CD14-positive monocyte (primary cell): ENCODE results near the gene SYNDIG1L. TPM values are rescaled to one million over a fixed set of nuclear protein-coding genes. Genes with fewer than 3 reads are reported as not detected.
A peak's percentile ranks its signal among the peaks of the same experiment; 100 is the strongest.

Source experiments
- DNase-seq, 3 donors: peaks; one replicate each; pipeline ENCODE4 v3.0.0-alpha.2; 2011 to 2022
- H2AFZ ChIP-seq: 2 replicates; pipeline ENCODE4 v1.6.0; 2012; ENCODE audit warnings: mild to moderate bottlenecking, low read depth, low read length, inconsistent platforms; ENCODE audit not compliant: insufficient read depth, poor library complexity, severe bottlenecking
- H3K27ac ChIP-seq, 2 donors: 1 replicate in 1 of 2; 2 replicates in 1 of 2; pipeline ENCODE4 v1.5.1; 2012 to 2013; ENCODE audit warnings: low read length in 2 of 2, control low read depth in 1 of 2, inconsistent platforms in 1 of 2, low read depth in 1 of 2, mild to moderate bottlenecking in 1 of 2
- H3K27me3 ChIP-seq, 2 donors: one replicate each; pipeline versions ENCODE4 v1.6.0 to v1.6.1; 2011 to 2013; ENCODE audit warnings: low read length in 2 of 2; ENCODE audit not compliant: control insufficient read depth in 2 of 2, insufficient read depth in 2 of 2
- H3K36me3 ChIP-seq, 2 donors: replicated peaks in 1 of 2; 1 replicate in 1 of 2; 2 replicates in 1 of 2; pipeline versions ENCODE4 v1.5.1 to v1.6.1; 2012 to 2013; ENCODE audit warnings: low read length in 2 of 2, control low read depth in 1 of 2, inconsistent platforms in 1 of 2, mild to moderate bottlenecking in 1 of 2; ENCODE audit not compliant: insufficient read depth in 2 of 2, control insufficient read depth in 1 of 2
- H3K4me1 ChIP-seq, 2 donors: 1 replicate in 1 of 2; 2 replicates in 1 of 2; pipeline versions ENCODE4 v1.5.1 to v1.6.1; 2012 to 2013; ENCODE audit warnings: low read length in 2 of 2, control low read depth in 1 of 2, inconsistent platforms in 1 of 2, mild to moderate bottlenecking in 1 of 2, moderate library complexity in 1 of 2; ENCODE audit not compliant: insufficient read depth in 2 of 2, control insufficient read depth in 1 of 2
- H3K4me2 ChIP-seq: replicated peaks from 2 replicates; pipeline ENCODE3; 2012; ENCODE audit warnings: low read length, moderate library complexity, mild to moderate bottlenecking; ENCODE audit not compliant: poor library complexity, severe bottlenecking; ENCODE audit errors: extremely low read depth
- H3K4me3 ChIP-seq, 3 experiments: fragments of 200-600 bp in 1 of 3; sonication (generic) in 1 of 3; replicated peaks in 1 of 3; 1 replicate in 2 of 3; 2 replicates in 1 of 3; pipeline ENCODE4 v1.5.1; 2011 to 2013; ENCODE audit warnings: low read length in 3 of 3, mild to moderate bottlenecking in 3 of 3, control low read depth in 2 of 3, low read depth in 2 of 3, inconsistent platforms in 1 of 3, moderate library complexity in 1 of 3
- H3K79me2 ChIP-seq: 2 replicates; pipeline ENCODE4 v1.6.0; 2012; ENCODE audit warnings: mild to moderate bottlenecking, control low read depth, inconsistent platforms, low read length, moderate library complexity; ENCODE audit not compliant: insufficient read depth
- H3K9ac ChIP-seq: 2 replicates; pipeline ENCODE4 v1.6.0; 2017; ENCODE audit warnings: low read length, mild to moderate bottlenecking; ENCODE audit not compliant: insufficient read depth, poor library complexity, severe bottlenecking
- H3K9me3 ChIP-seq, 2 donors: replicated peaks in 1 of 2; 1 replicate in 1 of 2; 2 replicates in 1 of 2; pipeline versions ENCODE4 v1.5.1 to v1.6.1; 2012 to 2013; ENCODE audit warnings: low read length in 2 of 2, control low read depth in 1 of 2; ENCODE audit not compliant: control insufficient read depth in 1 of 2, insufficient read depth in 1 of 2
- H4K20me1 ChIP-seq: 2 replicates; pipeline ENCODE4 v1.6.0; 2012; ENCODE audit warnings: mild to moderate bottlenecking, low read length, control low read depth, moderate library complexity; ENCODE audit not compliant: insufficient read depth
- H3K27ac Mint-ChIP-seq, 7 donors: one replicate each; pipeline ENCODE4 v1.8.0; 2020; ENCODE audit warnings: mild to moderate bottlenecking in 7 of 7, mixed read lengths in 7 of 7, moderate library complexity in 6 of 7, inconsistent platforms in 2 of 7
- H3K27me3 Mint-ChIP-seq, 3 donors: one replicate each; pipeline ENCODE4 v1.8.0; 2021 to 2022; ENCODE audit warnings: low read depth in 3 of 3, mild to moderate bottlenecking in 3 of 3, mixed read lengths in 3 of 3, moderate library complexity in 3 of 3, inconsistent platforms in 1 of 3
- H3K36me3 Mint-ChIP-seq, 2 donors: one replicate each; pipeline ENCODE4 v1.8.0; 2020; ENCODE audit warnings: mixed read lengths in 2 of 2, inconsistent platforms in 1 of 2, mild to moderate bottlenecking in 1 of 2
- H3K4me1 Mint-ChIP-seq: one replicate; pipeline ENCODE4 v1.8.0; 2020; ENCODE audit warnings: mild to moderate bottlenecking, mixed read lengths
- H3K4me3 Mint-ChIP-seq, 2 donors: one replicate each; pipeline ENCODE4 v1.8.0; 2020; ENCODE audit warnings: mild to moderate bottlenecking in 2 of 2, mixed read lengths in 2 of 2, moderate library complexity in 1 of 2
- H3K9me3 Mint-ChIP-seq, 7 donors: one replicate each; pipeline ENCODE4 v1.8.0; 2020 to 2022; ENCODE audit warnings: mixed read lengths in 7 of 7, mild to moderate bottlenecking in 6 of 7, moderate library complexity in 6 of 7, inconsistent platforms in 2 of 7
- WGBS: methylation state at CpG from one replicate; pipeline ENCODE4 v1.1.5; 2013; ENCODE audit warnings: missing lambda C conversion rate; ENCODE audit not compliant: insufficient coverage; 5-methylcytosine and 5-hydroxymethylcytosine counted together
- intact Hi-C, 2 donors: fragments of 100-400 bp; cut with micrococcal nuclease; formaldehyde crosslinking; loops; one replicate each; pipeline versions ENCODE4 v1.15.0 to v1.15.1; 2023
- polyA plus RNA-seq, 3 donors: library from polyadenylated mRNA; depleted of rRNA in 1 of 3; unstranded in 2 of 3; stranded (reverse) in 1 of 3; fragments of 300-500 nt in 2 of 3; fragments of >200 nt in 1 of 3; fragmentation: Illumina TruSeq in 2 of 3; gene quantifications; 1 replicate in 2 of 3; 2 replicates in 1 of 3; pipeline ENCODE4 v1.2.3, GENCODE V29; 2012 to 2021
- TF ChIP-seq, protein P1 (sequence below): fragments of 200-600 bp; IDR thresholded peaks from one replicate; pipeline ENCODE4 v1.8.0; 2022; ENCODE audit warnings: antibody characterized with exemption, mild to moderate bottlenecking

The SYNDIG1L gene
- polyA plus RNA-seq, 3 donors, result not detected

DNA sequence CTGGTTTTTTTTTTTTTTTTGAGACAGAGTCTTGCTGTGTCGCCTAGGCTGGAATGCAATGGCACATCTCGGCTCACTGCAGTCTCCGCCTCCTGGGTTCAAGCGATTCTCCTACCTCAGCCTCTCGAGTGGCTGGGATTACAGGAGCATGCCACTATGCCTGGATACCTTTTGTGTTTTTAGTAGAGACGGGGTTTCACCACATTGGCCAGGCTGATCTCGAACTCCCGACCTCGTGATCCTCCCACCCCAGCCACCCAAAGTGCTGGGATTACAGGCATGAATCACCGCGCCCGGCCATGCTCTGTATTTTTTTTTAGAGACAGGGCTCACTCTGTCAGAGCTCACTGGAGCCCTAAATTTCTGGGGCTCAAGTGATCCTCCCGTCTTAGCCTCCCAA, 45.2 kb downstream of the SYNDIG1L start:
- Mint-ChIP-seq H3K9me3 (no peaks in the 10 kb centered on the region), H3K27me3 (peaks cover 5 to 8% (median 5%) of the 10 kb centered on the region in 3 donors), H3K36me3 (no peaks in the 10 kb centered on the region), H3K27ac (peak overlapping the region in 1 of 7 donors; percentile 28), H3K4me1 (no peaks in the 10 kb centered on the region), H3K4me3 (no peak overlapping the region)
- Histone ChIP-seq H3K4me2 (no peak overlapping the region), H3K4me1 (no peaks in the 10 kb centered on the region), H3K4me3 (no peak overlapping the region), H3K9ac (no peak overlapping the region), H4K20me1 (no peaks in the 10 kb centered on the region), H3K36me3 (no peaks in the 10 kb centered on the region), H3K9me3 (no peaks in the 10 kb centered on the region), H2AFZ (no peak overlapping the region), H3K27ac (no peak overlapping the region), H3K27me3 (no peaks in the 10 kb centered on the region), H3K79me2 (no peaks in the 10 kb centered on the region)
- TF ChIP-seq, protein P1, sequence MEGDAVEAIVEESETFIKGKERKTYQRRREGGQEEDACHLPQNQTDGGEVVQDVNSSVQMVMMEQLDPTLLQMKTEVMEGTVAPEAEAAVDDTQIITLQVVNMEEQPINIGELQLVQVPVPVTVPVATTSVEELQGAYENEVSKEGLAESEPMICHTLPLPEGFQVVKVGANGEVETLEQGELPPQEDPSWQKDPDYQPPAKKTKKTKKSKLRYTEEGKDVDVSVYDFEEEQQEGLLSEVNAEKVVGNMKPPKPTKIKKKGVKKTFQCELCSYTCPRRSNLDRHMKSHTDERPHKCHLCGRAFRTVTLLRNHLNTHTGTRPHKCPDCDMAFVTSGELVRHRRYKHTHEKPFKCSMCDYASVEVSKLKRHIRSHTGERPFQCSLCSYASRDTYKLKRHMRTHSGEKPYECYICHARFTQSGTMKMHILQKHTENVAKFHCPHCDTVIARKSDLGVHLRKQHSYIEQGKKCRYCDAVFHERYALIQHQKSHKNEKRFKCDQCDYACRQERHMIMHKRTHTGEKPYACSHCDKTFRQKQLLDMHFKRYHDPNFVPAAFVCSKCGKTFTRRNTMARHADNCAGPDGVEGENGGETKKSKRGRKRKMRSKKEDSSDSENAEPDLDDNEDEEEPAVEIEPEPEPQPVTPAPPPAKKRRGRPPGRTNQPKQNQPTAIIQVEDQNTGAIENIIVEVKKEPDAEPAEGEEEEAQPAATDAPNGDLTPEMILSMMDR, result no peak
- WGBS, result 97% methylated on average over 9 of the region's 13 CpGs
- DNase-seq, result no peak
- intact Hi-C loops, result no loop called here

DNA sequence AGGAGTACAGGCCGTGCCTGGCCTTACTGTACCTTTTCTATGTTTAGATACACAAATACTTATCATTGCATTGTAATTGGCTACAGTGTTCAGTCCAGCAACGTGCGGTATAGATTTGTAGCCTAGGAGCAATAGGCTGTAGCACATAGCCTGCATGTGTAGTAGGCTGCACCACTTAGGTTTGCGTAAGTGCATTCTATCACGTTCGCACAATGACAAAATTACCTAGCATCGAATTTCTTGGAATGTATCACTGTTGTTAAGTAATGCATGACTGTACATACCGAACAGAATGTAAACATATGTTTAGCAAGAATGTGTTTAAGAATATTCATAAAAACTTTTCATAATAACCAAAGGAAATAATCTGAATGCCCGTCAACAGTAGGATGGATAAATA, 45.8 kb downstream of the SYNDIG1L start:
- no peaks in the 10 kb centered on the region for H3K9me3 ChIP-seq
- WGBS, result no CpG with 5 or more reads among the region's 9 CpGs
- H3K9ac ChIP-seq, result no peak overlapping the region
- H3K4me2 ChIP-seq, result no peak overlapping the region
- Mint-ChIP-seq H3K36me3 (no peaks in the 10 kb centered on the region), H3K4me1 (no peaks in the 10 kb centered on the region), H3K27me3 (peaks cover 6 to 11% (median 10%) of the 10 kb centered on the region in 3 donors), H3K9me3 (no peaks in the 10 kb centered on the region), H3K27ac (no peak overlapping the region), H3K4me3 (no peak overlapping the region)
- intact Hi-C loops, result no loop called here
- H2AFZ ChIP-seq, result no peak overlapping the region
- H3K79me2 ChIP-seq, result no peaks in the 10 kb centered on the region
- no peaks in the 10 kb centered on the region for H3K27me3 ChIP-seq
- TF ChIP-seq, protein P1, result no peak
- no peak overlapping the region for H3K27ac ChIP-seq
- no peak for DNase-seq
- H4K20me1 ChIP-seq, result no peaks in the 10 kb centered on the region
- H3K36me3 ChIP-seq, result no peaks in the 10 kb centered on the region
- no peaks in the 10 kb centered on the region for H3K4me1 ChIP-seq
- no peak overlapping the region for H3K4me3 ChIP-seq
